OCI-LY1 (cell line): ENCODE measurements around the gene STAG3.

Experiments used
- H2AFZ ChIP-seq: fragments of 200-600 bp; sonication (generic), shearing (Covaris generic); 2 replicates; pipeline ENCODE4 v1.6.0; 2014; ENCODE audit warnings: antibody characterized with exemption, mild to moderate bottlenecking, low read length
- H3F3A ChIP-seq: fragments of 200-600 bp; sonication (generic), shearing (Covaris generic); 2 replicates; pipeline ENCODE4 v1.6.0; 2014; ENCODE audit warnings: mild to moderate bottlenecking, antibody characterized with exemption, low read length, moderate library complexity; ENCODE audit not compliant: insufficient read depth
- H3K27ac ChIP-seq: fragments of 200-600 bp; sonication (generic); 2 replicates; pipeline ENCODE4 v1.5.1; 2014; ENCODE audit warnings: low read length, mixed run types, mild to moderate bottlenecking, low read depth; ENCODE audit not compliant: poor library complexity, severe bottlenecking
- H3K27me3 ChIP-seq: fragments of 200-600 bp; sonication (generic); 2 replicates; pipeline ENCODE4 v1.6.0; 2014; ENCODE audit warnings: antibody characterized with exemption, mild to moderate bottlenecking, low read length, moderate library complexity; ENCODE audit not compliant: insufficient read depth
- H3K36me3 ChIP-seq: fragments of 200-600 bp; sonication (generic); 2 replicates; pipeline ENCODE4 v1.6.1; 2014; ENCODE audit warnings: mild to moderate bottlenecking, antibody characterized with exemption, low read length, moderate library complexity, mixed read lengths; ENCODE audit not compliant: insufficient read depth
- H3K4me1 ChIP-seq: fragments of 200-600 bp; sonication (generic); 2 replicates; pipeline ENCODE4 v1.5.1; 2014; ENCODE audit warnings: mild to moderate bottlenecking, low read length, moderate library complexity; ENCODE audit not compliant: insufficient read depth, severe bottlenecking
- H3K4me2 ChIP-seq: fragments of 200-600 bp; sonication (generic), shearing (Covaris generic); 2 replicates; pipeline ENCODE4 v1.6.1; 2014; ENCODE audit warnings: low read length
- H3K4me3 ChIP-seq: fragments of 200-600 bp; sonication (generic); 2 replicates; pipeline ENCODE4 v1.5.1; 2014; ENCODE audit warnings: low read length, low read depth, mild to moderate bottlenecking, mixed read lengths; ENCODE audit not compliant: poor library complexity, severe bottlenecking
- H3K79me2 ChIP-seq: fragments of 200-600 bp; shearing (Covaris generic); 2 replicates; pipeline ENCODE4 v1.6.1; 2016; ENCODE audit warnings: mixed run types, low read length, mixed read lengths; ENCODE audit not compliant: insufficient read depth
- H3K9ac ChIP-seq: fragments of 200-600 bp; sonication (generic), shearing (Covaris generic); 2 replicates; pipeline ENCODE4 v1.6.1; 2014; ENCODE audit warnings: mild to moderate bottlenecking, low read length, mixed read lengths
- H3K9me2 ChIP-seq: fragments of 200-600 bp; sonication (generic), shearing (Covaris generic); 2 replicates; pipeline ENCODE4 v1.6.1; 2014; ENCODE audit warnings: low read depth, mild to moderate bottlenecking, low read length, mixed read lengths
- H3K9me3 ChIP-seq: fragments of 200-600 bp; shearing (Covaris generic); 2 replicates; pipeline ENCODE4 v1.6.1; 2014; ENCODE audit warnings: low read length, mixed read lengths
- H4K20me1 ChIP-seq: fragments of 200-600 bp; sonication (generic), shearing (Covaris generic); 2 replicates; pipeline ENCODE4 v1.6.0; 2016; ENCODE audit warnings: mild to moderate bottlenecking, low read length; ENCODE audit not compliant: insufficient read depth
- CTCF ChIP-seq: fragments of 200-600 bp; sonication (generic), shearing (Covaris generic); IDR thresholded peaks from 2 replicates; pipeline ENCODE4 v1.5.1; 2017; ENCODE audit warnings: mild to moderate bottlenecking, antibody characterized with exemption, low read length, moderate library complexity, mixed read lengths
- EZH2 ChIP-seq: fragments of 200-600 bp; sonication (generic), shearing (Covaris generic); IDR thresholded peaks from 2 replicates; pipeline ENCODE4 v1.8.0; 2017; ENCODE audit warnings: borderline replicate concordance, mixed run types, mild to moderate bottlenecking, antibody characterized with exemption, low read length, moderate library complexity, mixed read lengths

STAG3 gene

GRCh38 chr7:100211342-100211780, 33.6 kb downstream of the STAG3 start:
- Histone ChIP-seq H4K20me1 (no peaks in the 10 kb centered on the region), H3F3A (no peaks in the 10 kb centered on the region), H3K4me1 (peaks cover 34% of the 10 kb centered on the region), H2AFZ (no peak overlapping the region), H3K9ac (no peak overlapping the region; the same call in 1 of the 2 replicates), H3K4me2 (0 out of 2 replicates have a peak overlapping the region, but pooled peaks have one; percentile 4), H3K4me3 (no peak overlapping the region), H3K9me2 (no peaks in the 10 kb centered on the region), H3K36me3 (no peaks in the 10 kb centered on the region; the same call in 1 of the 2 replicates), H3K27me3 (no peaks in the 10 kb centered on the region), H3K79me2 (no peaks in the 10 kb centered on the region), H3K9me3 (no peaks in the 10 kb centered on the region), H3K27ac (no peak overlapping the region)
- no peak for TF ChIP-seq CTCF
- no peak for TF ChIP-seq EZH2

DNA sequence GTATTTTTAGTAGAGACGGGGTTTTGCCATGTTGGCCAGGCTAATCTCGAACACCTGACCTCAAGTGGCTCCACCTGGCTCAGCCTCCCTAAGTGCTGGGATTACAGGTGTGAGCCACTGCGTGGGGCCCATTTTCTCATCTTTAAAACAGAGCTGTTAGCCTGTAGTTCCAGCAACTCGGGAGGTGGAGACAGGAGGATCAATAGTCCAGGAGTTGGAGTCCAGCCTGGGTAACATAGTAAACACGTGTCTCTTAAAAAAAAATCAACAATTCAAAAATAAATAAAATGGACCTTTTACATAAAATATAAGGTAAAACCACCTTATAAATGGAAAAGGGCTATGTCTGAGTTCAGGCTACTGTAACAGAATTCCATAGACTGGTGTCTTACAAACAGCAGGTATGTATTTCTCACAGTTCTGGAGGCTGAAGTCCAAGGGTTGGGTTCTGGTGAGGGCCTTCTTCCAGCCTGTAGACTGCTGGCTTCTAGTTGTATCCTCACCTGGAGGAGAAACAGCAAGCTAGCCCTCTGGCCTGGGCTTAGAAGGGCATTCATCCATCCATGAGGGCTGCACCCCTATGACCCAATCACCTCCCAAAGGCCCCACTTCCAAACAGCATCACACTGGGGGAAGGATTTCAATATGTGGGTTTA, 35.0 kb downstream of the STAG3 start:
- peaks cover 48% of the 10 kb centered on the region for H3K4me1 ChIP-seq

DNA sequence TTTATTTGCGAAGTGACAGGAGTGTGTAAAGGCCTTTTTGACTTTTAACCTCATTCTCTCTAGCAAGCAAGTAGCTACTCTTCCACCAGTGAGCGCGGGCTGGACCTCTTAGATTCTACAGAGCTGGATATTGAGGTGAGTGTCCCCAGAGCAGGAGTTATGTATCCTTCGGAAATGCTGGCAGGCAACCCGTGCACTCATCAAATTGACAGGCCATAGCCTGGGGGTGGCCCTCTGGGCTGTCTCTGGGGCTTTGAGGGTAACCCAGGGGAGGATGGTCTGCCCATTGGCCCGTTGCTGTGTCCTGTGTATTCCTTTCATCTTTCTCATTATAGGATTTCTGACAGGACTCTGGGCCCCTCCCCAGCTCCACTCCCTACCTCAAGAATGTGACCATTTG, 36.0 kb downstream of the STAG3 start:
- H3K79me2 ChIP-seq: no peaks in the 10 kb centered on the region
- H3K9me2 ChIP-seq: no peaks in the 10 kb centered on the region
- H3K27ac ChIP-seq: no peak overlapping the region
- no peak for TF ChIP-seq EZH2
- no peak for TF ChIP-seq CTCF
- H3K27me3 ChIP-seq: no peaks in the 10 kb centered on the region
- H3K36me3 ChIP-seq: no peaks in the 10 kb centered on the region
- H3K4me2 ChIP-seq: no peak overlapping the region
- no peaks in the 10 kb centered on the region for H3K9me3 ChIP-seq
- H3K4me1 ChIP-seq: peaks cover 53% of the 10 kb centered on the region
- H4K20me1 ChIP-seq: no peaks in the 10 kb centered on the region
- H3K4me3 ChIP-seq: no peak overlapping the region
- no peaks in the 10 kb centered on the region for H3F3A ChIP-seq
- H2AFZ ChIP-seq: no peak overlapping the region
- H3K9ac ChIP-seq: no peak overlapping the region

More for the DNA sequence above, 35.0 kb downstream of the STAG3 start:
- Histone ChIP-seq H3K27ac (no peak overlapping the region), H3K4me3 (no peak overlapping the region), H3K9ac (no peak overlapping the region), H3K79me2 (no peaks in the 10 kb centered on the region), H2AFZ (no peak overlapping the region), H3K4me2 (no peak overlapping the region), H3F3A (no peaks in the 10 kb centered on the region), H3K27me3 (no peaks in the 10 kb centered on the region), H3K9me2 (no peaks in the 10 kb centered on the region), H3K9me3 (no peaks in the 10 kb centered on the region), H4K20me1 (no peaks in the 10 kb centered on the region), H3K36me3 (no peaks in the 10 kb centered on the region)
- TF ChIP-seq EZH2 (no peak), CTCF (no peak)
